Endothelial cell of coronary artery (primary cell): ENCODE data around the gene TBC1D3E. TPM values are rescaled to one million over a fixed set of nuclear protein-coding genes. Genes with fewer than 3 reads are reported as not detected.

ENCODE experiments used
- total RNA-seq: library from RNA; depleted of rRNA; stranded (reverse); fragments of >200 nt; gene quantifications from 2 replicates; pipeline ENCODE4 v1.2.3, GENCODE V29; 2014

The TBC1D3E gene
- total RNA-seq, result not detected in 2 replicates

GRCh38 chr17:38127651-38128050 lies at the start of gene TBC1D3E:
TBC1D3E (plus strand) TSS chr17:38127951; CDS start chr17:38129496, 1,545 bp downstream.

Other genes starting within 250 kb of the TBC1D3E start
- not detected in 2 replicates for gene TBC1D3K, start 203.5 kb upstream of the TBC1D3E start, total RNA-seq
- gene TBC1D3L, start 138.9 kb upstream of the TBC1D3E start, total RNA-seq, result 1.2 and 2.0 TPM in 2 replicates
- 0.47 TPM in 1 of 2 replicates, not detected in the other for gene TBC1D3D, start 124.0 kb upstream of the TBC1D3E start, total RNA-seq
- 0.38 TPM in 1 of 2 replicates, not detected in the other for gene TBC1D3C, start 59.3 kb upstream of the TBC1D3E start, total RNA-seq
- not detected in 2 replicates for gene TBC1D3, start 64.6 kb downstream of the TBC1D3E start, total RNA-seq
- 32.6 and 34.2 TPM in 2 replicates for gene MRPL45, start 169.2 kb downstream of the TBC1D3E start, total RNA-seq
- gene GPR179, start 216.0 kb downstream of the TBC1D3E start, total RNA-seq, result not detected in 2 replicates
- 5.8 and 7.4 TPM in 2 replicates for gene SOCS7, start 223.9 kb downstream of the TBC1D3E start, total RNA-seq